HG02852 (cell line): ENCODE measurements around the gene IL27RA.

Source experiments
- ATAC-seq: cut with Tn5 transposase; IDR thresholded peaks from one replicate; pipeline ENCODE4 v1.9.1; 2021; ENCODE audit warnings: mild to moderate bottlenecking, moderate library complexity; ENCODE audit not compliant: unreplicated experiment

IL27RA gene

DNA sequence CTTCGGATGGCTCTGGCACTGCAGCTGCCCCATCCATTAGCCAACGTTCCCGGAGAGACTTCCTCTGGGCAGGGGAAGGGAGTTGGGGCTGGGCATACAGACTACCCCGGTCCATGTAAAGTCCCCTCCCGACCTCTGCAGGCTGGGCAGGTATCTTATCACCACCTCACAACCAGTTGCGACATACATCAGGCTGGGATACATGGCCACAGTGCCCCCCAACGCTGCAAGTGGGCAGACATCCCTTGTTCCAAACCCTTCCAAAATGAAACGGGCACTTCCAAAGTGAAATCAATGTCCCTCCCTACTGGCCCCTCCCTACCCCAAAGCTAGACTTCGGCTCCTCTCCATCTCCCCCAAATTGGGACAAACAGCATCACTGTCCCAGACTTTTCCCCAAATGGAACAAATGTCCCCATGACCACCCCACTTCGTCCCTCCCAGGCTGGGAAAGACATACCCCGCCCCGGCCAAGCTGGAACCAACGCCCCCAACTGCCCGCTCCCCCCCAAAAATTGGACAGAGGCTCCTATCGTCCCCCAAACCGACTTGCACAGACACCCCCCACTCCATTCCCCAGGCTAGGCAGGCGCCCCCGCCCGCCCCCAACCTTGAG is 25.3 kb downstream of the IL27RA start:
- ATAC-seq = no peak

- no peak for ATAC-seq
Observed at GRCh38 chr19:14058182-14059092, 26.9 kb downstream of the IL27RA start.

GRCh38 chr19:14059093-14059480 is 27.5 kb downstream of the IL27RA start:
- ATAC-seq = no peak

- ATAC-seq = no peak
Observed at GRCh38 chr19:14059652-14060155, 28.1 kb downstream of the IL27RA start.

GRCh38 chr19:14061081-14061749 is 29.7 kb downstream of the IL27RA start:
- ATAC-seq = no peak

DNA sequence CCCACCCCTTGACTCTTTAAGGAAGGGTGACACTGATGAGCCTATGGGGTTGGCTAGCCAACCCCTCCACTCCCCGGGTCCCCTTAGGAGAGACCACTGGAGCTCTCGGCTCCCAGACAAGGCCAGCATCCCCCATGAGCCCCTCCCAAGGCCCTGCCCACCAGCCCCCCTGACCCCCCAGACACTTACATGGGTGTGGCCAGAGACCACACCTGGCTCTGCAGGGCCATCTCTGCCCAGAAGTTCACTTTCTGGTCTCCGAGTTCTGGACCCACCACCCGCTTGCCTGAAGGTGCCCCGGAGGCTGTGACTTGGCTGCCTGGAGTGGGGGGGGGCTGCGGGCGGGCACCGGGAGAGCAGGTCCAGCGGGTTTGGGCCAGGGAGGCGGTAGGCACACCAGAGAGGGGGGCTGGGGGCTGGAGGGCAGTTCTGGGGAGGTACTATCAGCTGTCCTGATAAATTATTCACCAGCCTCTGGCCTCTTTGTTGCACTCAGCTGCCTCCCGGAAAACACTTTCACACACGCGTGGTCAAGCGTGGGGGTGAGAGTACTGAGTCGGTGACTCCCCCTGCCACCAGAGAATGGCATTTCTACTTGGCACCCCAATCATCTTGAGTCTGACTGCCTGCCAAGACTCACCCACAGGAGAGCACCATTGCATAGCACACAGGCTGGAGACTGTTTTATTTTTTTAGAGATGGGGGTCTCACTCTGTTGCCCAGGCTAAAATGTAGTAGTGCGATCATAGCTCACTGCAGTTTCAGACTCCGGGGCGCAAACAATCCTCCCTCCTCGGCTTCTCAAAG is 30.4 kb downstream of the IL27RA start, which contains the start of gene PALM3:
Gene PALM3 (minus strand): TSS at position 326 of the 807 bp plus-strand sequence. CDS start 96 bp downstream, at position 230.
- no peak for ATAC-seq

GRCh38 chr19:14062558-14062855 is 30.9 kb downstream of the IL27RA start:
- no peak for ATAC-seq

- ATAC-seq = no peak
Observed at GRCh38 chr19:14063105-14063504, 31.5 kb downstream of the IL27RA start.

- ATAC-seq = no peak
Observed at GRCh38 chr19:14066134-14066533, 34.6 kb downstream of the IL27RA start.

DNA sequence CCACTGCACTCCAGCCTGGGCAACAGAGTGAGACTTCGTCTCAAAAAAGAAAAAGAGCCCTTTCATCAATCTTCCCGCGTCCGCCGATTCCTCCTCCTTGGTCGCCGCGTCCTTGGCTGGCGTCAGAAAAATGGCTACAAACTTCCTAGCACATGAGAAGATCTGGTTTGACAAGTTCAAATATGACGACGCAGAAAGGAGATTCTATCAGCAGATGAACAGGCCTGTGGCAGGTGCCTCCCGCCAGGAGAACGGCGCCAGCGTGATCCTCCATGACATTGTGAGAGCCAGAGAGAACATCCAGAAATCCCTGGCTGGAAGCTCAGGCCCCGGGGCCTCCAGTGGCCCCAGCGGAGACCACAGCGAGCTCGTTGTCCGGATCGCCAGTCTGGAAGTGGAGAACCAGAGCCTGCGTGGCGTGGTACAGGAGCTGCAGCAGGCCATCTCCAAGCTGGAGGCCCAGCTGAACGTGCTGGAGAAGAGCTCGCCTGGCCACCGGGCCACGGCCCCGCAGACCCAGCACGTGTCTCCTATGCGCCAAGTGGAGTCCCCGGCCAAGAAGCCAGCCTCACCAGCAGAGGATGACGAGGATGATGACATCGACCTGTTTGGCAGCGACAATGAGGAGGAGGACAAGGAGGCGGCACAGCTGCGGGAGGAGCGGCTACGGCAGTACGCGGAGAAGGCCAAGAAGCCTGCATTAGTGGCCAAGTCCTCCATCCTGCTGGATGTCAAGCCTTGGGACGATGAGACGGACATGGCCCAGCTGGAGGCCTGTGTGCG is 38.9 kb downstream of the IL27RA start:
- ATAC-seq = no peak

DNA sequence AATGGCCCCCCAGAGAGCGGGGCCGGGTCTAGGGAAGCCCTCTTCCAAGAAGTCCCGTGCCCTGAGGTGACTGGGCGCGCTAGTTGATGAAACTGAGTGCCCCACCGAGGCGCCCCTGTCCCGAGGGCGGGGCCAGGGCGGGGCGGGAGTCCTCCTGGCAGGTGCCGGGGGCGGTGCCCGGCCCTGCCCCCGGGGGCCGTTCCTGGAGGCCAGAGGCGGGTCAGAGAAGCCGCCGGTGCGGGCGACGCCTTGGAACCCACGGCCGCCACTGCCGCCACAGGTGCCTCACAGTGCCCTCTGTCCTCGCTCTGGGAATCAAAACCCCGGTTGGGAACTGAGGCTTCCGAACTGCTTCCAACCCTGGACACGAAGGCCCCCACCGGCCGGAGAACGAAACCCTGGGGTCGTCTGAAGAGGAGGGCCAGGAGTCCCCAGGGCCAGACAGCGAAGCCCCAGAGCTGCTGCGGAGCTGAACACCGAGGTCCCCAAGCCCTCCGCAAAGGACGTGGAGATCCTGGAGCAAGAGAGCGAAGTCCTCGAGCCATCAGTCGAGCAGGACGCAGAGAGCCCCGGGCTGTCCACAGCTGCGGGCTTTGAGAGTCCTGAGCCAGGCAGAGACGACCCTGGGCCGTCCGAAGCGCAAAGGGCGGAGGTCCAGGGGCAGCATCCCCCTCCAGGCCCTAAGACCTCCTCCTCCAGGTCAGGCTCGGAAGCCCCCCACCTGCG is 41.1 kb downstream of the IL27RA start, which contains the start of gene MISP3:
Gene MISP3 (plus strand): TSS at position 252 of the 726 bp plus-strand sequence. CDS start 524 bp downstream, outside the sequence.
- ATAC-seq = no peak

DNA sequence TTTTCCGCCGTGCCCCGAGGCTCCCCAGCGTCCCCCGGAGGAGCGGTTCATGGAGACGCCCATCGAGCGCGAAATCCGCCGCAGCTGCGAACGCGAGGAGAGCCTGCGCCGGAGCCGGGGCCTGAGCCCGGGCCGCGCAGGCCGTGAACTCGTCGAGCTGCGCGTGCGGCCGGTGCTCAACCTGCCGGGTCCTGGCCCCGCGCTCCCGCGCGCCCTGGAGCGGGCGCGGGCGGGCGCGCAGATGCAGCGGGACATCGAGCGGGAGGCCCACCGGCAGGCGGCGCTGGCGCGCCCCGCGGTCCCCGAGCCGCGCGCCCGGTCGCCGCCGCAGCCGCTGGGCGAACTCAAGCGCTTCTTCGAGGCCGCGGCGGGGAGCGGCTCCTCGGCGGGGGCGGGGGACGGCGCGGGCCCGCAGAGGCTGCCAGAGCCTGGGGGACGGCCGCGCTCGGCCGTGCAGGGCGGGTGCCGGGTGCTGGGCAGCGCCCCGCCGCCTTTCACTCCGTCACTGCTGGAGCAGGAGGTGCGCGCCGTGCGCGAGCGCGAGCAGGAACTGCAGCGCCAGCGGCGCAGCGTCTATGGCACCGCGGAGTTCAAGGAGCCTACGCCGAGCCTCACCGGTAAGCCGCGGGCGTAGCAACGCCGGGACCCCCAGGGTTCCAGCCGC is 41.8 kb downstream of the IL27RA start:
- ATAC-seq = no peak

GRCh38 chr19:14073925-14074838 is 42.6 kb downstream of the IL27RA start:
- ATAC-seq = no peak

DNA sequence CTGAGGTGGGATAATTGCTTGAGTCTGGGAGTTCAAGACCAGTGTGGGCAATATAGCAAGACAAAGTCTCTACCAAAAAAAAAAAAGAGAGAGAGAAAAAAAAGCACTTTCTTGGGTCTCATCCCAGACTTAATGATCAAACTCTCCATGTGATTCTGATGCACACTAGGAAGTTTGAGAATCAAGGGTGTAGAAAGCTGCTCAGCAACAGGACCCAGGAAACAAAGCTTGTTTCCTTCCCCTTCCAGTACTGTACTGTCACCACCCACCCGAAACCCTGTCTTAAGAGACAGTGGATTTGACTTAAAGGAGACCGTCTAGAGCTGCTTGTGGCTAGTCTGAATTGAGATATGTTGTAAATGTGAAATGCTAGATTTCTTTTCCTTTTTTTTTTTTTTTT is 46.8 kb downstream of the IL27RA start:
- no peak for ATAC-seq

- ATAC-seq = peak; percentile 88
Observed at GRCh38 chr19:14080887-14081796, 49.6 kb downstream of the IL27RA start.

DNA sequence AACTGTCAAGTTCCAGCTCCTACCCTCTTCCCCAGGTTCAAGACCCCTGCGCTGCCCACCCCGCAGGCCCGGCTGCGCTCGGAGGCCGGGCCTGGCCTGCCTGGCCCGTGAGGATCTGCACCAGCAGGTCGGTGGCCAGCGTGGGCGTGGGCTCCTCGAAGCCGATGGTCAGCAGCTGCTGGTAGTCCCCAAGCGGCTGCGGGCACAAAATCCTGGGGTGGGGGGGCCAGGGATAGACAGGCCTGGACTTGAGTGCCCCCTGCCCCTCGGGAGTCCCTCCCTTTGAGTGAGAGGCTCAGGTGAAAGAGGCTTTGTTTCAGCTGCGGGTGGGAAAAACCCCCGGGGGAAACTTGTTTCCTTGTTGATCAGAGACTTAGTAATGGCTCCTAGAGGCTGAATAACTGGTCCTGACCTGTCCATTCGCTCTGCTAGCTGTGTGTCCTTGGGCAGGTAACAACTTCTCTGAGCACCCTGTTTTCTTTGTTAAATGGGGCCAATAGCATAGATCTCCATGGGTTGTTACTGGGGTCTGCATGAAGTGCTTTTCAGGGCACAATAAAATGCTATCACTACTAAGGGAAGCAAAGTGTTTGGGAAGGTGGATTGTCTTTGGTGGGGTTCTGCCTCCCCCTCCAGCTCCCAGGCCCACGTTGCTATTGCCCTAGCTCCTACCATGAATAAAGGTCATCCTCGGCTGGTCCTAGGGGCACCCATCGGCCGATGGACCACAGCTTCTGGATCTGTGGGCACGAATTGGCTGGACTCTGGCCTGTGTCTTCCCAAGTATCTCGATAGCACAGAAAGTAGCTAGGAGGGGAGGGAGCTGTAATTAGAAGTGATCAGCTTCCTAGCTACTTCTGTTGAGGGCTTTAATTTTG is 50.5 kb downstream of the IL27RA start:
- ATAC-seq = peak; percentile 20
